ENCODE results near the gene ZNF783.
"Not testable (repeated sequence)": the region's sequence is repeated elsewhere in the genome, so short reads cannot be mapped to it uniquely, and the experiment has no call there.

Gene ZNF783

GRCh38 chr7:149261829-149262617, at the start of gene ZNF783:
Gene ZNF783, plus strand, starts transcription at chr7:149262196. Its CDS starts 138 bp downstream, at chr7:149262334.
- peak; percentile 97 for DNase-seq (ENCODE audit: low read depth, low spot score)

GRCh38 chr7:149214020-149214720, 47.8 kb upstream of the ZNF783 start:
- no peak for DNase-seq (ENCODE audit: low read depth, low spot score)

GRCh38 chr7:149216402-149216801, 45.6 kb upstream of the ZNF783 start:
- DNase-seq (ENCODE audit: low read depth, low spot score) = no peak

GRCh38 chr7:149217570-149217969, 44.4 kb upstream of the ZNF783 start:
- no peak for DNase-seq (ENCODE audit: low read depth, low spot score)

GRCh38 chr7:149218469-149219420, 43.3 kb upstream of the ZNF783 start:
- peak; percentile 41 for DNase-seq (ENCODE audit: low read depth, low spot score)

GRCh38 chr7:149220534-149220933, 41.5 kb upstream of the ZNF783 start:
- DNase-seq (ENCODE audit: low read depth, low spot score) = peak; percentile 39

- DNase-seq (ENCODE audit: low read depth, low spot score) = no peak
These were observed 38.8 kb upstream of the ZNF783 start for GRCh38 chr7:149223176-149223575.

- DNase-seq (ENCODE audit: low read depth, low spot score) = no peak
These were observed 38.2 kb upstream of the ZNF783 start for GRCh38 chr7:149223761-149224160.

- no peak for DNase-seq (ENCODE audit: low read depth, low spot score)
These were observed 37.6 kb upstream of the ZNF783 start for GRCh38 chr7:149224352-149224751.

- DNase-seq (ENCODE audit: low read depth, low spot score) = no peak
These were observed 36.9 kb upstream of the ZNF783 start for GRCh38 chr7:149225106-149225505.

- DNase-seq (ENCODE audit: low read depth, low spot score) = no peak
These were observed 36.3 kb upstream of the ZNF783 start for GRCh38 chr7:149225656-149226055.

- not testable (repeated sequence) for DNase-seq (ENCODE audit: low read depth, low spot score)
These were observed 35.6 kb upstream of the ZNF783 start for GRCh38 chr7:149226366-149226765.

- no peak for DNase-seq (ENCODE audit: low read depth, low spot score)
These were observed 35.0 kb upstream of the ZNF783 start for GRCh38 chr7:149226840-149227494.

GRCh38 chr7:149228831-149229471, 33.0 kb upstream of the ZNF783 start:
- DNase-seq (ENCODE audit: low read depth, low spot score) = no peak

GRCh38 chr7:149229526-149229925, 32.5 kb upstream of the ZNF783 start:
- DNase-seq (ENCODE audit: low read depth, low spot score) = no peak

GRCh38 chr7:149232362-149232761, 29.6 kb upstream of the ZNF783 start:
- no peak for DNase-seq (ENCODE audit: low read depth, low spot score)

GRCh38 chr7:149233655-149234204, 28.3 kb upstream of the ZNF783 start:
- DNase-seq (ENCODE audit: low read depth, low spot score) = peak; percentile 69

- DNase-seq (ENCODE audit: low read depth, low spot score) = no peak
These were observed 24.5 kb upstream of the ZNF783 start for GRCh38 chr7:149237502-149237901.

- no peak for DNase-seq (ENCODE audit: low read depth, low spot score)
These were observed 23.9 kb upstream of the ZNF783 start for GRCh38 chr7:149238051-149238450.

- DNase-seq (ENCODE audit: low read depth, low spot score) = peak; percentile 96
These were observed 22.5 kb upstream of the ZNF783 start, which contains the start of gene ZNF212 for GRCh38 chr7:149239345-149240143. Gene ZNF212, plus strand, starts transcription at chr7:149239651. Its CDS starts 128 bp downstream, at chr7:149239779.
